Activated CD4-positive, alpha-beta T cell treated with anti-CD3 and anti-CD28 coated beads for 1 hour (primary cell): ENCODE measurements around the gene RHOH.
"Not testable (repeated sequence)": the region's sequence is repeated elsewhere in the genome, so short reads cannot be mapped to it uniquely, and the experiment has no call there.

ENCODE experiments used
- DNase-seq: peaks from one replicate; pipeline ENCODE4 v3.0.0-alpha.2; 2020

The RHOH gene

DNA sequence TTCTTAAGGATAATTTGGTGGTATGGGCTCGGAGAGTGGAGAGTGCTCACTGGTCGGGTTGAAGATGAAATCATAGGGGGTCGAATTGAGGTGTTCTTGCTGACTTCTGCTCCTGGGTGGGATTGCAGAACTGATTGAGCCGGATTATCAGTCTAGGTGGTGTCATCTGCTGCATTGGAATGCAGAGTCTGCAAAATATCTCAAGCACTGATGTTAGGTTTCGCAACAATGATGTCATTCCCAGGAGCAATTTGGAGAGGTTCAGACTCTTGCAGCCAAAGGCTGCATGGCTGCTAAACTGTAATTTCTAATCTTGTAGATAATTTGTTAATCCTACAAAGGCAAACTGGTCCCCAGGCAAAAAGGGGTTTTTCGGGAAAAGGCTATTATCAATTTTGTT lies 67.7 kb downstream of the RHOH start:
- DNase-seq, result no peak

DNA sequence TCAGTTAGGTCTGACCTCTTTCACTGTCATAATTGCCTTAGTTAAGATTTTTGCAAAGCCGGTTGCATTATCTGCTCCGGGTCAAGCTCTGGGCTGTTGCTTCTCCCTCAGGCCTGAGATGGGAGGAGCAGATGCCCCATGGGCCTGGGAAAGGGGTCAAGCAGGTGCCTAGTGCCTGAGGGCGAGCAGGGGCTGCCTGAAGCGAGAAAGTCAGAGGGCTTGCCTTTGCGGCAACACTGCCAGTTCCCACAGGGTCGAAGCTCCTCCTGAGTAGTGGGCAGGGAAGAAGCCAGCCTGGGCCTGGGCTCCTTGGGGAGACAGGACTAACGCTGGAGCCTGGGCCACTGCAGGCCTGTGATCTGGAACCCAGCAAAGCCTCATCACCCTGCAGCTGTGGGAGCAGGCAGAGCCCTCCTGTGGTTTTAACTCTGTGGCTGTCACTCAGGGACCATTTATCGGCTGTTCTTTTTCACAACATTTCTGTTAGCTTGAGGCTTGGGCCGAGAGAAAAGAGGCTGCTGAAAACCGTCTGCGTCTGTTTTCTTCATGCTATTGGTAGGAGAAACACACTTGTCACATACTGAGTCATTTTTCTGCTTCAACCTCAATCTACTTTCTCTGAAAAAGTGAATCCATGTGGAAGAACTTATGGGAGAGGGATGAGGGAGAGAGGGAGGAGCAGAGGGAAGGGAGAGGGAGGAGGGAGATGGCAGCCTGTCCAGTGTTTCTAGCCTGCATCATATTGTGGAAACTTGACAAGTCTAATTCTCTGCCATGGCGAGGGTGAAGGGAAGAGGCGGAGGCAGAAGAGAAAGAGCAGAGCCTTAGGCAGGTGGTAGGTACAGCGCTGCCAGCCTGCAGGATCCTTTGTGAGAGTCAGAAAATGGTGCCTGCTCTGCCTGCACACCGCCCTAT lies 68.4 kb downstream of the RHOH start:
- DNase-seq, result no peak

GRCh38 chr4:40265910-40266274 lies 69.1 kb downstream of the RHOH start:
- DNase-seq, result no peak

DNA sequence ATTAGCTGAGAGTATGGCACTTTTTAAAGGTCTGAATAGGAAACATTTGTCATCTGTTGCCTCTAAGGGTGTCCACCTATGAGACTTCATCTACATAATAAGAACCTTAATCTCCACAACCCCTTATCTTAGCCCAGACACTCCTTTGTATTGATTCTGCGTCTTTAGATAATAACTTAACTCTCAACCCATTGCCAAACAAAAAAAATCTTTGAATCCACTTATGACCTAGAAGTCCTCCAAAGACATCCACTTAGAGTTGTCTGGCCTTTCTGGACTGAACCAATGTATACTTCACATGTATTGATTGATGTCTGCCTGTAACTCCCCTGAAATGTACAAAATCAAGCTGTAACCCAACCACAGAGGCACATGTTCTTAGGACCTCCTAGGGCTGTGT lies 72.3 kb downstream of the RHOH start:
- DNase-seq, result no peak

DNA sequence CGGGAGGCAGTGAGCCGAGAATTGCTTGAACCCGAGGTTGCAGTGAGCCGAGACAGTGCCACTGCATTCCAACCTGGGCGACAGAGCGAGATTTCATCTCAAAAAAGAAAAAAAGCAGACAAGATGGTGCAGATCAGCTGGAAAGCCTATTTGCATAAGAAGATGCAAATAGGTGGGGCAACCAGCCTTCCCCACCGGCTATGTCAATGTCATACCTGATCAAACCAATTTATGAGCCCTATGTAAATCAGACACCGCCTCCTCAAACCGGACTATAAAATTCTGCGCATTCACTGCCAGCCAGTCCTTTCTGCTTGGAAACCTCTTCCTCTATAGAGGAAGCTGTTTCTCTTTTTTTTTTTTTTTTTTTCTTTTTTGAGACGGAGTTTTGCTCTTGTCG lies 73.8 kb downstream of the RHOH start:
- DNase-seq, result no peak

GRCh38 chr4:40275065-40275730 lies 78.4 kb downstream of the RHOH start:
- no peak for DNase-seq

- no peak for DNase-seq
Observed at GRCh38 chr4:40276546-40276945, 79.7 kb downstream of the RHOH start.

GRCh38 chr4:40280586-40280985 lies 83.8 kb downstream of the RHOH start:
- DNase-seq, result no peak

GRCh38 chr4:40281099-40281498 lies 84.3 kb downstream of the RHOH start:
- DNase-seq, result no peak

GRCh38 chr4:40281913-40282312 lies 85.1 kb downstream of the RHOH start:
- DNase-seq, result no peak

GRCh38 chr4:40282857-40283256 lies 86.0 kb downstream of the RHOH start:
- not testable (repeated sequence) for DNase-seq

DNA sequence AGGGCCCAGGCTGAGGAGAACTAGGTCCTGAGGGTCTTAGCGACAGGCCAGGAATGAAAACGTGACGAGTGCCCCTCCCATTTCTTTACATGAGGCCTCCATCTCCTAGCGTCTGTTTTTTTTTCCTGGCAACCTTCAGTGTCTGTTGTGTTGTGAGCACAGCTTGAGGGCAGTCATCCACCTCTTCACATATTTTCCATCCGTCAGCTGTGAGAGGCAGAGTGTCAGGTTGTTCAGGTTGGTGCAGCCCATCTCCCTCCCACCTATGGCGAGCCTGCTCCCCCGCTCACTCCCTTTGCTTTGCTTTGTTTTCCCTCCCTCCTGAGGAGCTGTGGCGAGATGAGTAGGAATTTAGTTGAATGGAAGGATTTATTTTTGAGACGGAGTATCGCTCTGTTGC lies 86.6 kb downstream of the RHOH start:
- DNase-seq, result peak; percentile 40

DNA sequence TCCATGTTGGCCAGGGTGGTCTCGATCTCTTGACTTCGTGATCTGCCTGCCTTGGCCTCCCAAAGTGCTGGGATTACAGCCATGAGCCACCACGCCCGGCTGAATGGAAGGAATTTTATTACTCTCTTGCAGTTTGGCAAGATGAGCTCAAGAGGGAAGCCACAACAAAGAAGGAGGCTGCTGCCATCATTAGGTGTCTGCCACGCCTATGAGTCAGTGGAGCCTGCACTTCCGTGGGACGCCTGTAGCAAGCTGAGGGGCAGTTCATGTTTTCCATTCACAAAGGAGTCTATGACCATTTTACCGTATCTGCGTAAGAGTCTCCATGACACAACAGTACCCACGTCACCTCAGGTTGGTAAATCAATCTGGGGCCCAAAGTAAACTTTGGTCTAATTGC lies 87.1 kb downstream of the RHOH start:
- peak; percentile 82 for DNase-seq

- no peak for DNase-seq
Observed at GRCh38 chr4:40285692-40286091, 88.9 kb downstream of the RHOH start.

DNA sequence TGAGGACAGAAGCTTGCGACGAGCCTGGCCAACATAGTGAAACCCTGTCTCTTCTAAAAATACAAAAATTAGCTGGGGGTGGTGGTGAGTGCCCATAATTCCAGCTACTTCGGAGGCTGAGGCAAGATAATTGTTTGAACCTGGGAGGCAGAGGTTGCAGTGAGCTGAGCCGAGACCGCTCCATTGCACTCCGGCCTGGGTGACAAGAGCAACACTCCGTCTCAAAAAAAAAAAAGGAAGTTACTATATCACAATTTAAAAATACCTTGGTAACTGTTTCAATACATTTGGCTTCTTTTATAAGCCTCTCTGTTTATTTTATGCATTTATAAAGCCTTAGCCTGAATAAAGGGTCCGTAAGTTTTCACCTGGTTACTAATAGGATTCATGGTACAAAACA lies 91.7 kb downstream of the RHOH start:
- DNase-seq, result no peak

DNA sequence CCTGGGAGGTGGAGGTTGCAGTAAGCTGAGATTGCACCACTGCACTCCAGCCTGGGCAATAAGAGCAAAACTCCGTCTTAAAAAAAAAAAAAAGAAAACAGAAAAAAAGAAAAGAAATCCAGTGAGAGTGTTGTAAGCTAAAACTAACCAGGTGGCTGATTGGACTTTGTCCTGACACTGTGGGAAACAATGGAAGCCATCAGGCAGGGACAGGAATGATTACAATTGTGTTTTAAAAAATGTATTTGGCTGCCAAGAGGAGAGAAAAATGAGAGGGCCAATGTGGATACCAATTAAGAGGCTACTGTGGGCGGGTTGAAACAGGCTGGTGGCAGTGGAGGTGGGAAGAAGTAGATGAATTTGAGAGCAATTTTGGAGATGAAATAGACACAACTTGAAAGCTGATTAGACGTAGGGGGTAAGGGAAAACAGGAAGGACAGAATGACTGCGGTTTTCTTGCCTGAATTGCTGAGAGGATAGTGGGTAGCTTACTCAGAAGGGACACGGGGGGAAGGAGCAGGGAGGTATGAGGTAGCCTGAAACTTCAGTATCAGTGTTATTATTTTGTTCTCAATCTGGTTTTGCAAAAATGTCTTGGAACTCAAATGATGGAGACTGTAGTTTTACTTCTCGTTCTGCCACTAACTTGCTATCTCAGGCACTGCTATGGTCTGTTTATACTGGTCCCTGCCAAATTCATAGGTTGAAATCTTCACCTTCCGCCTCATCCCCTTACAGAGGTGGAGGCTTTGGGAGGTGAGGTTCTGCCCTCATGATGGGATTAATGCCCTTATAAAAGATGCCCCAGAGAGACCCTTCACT lies 92.7 kb downstream of the RHOH start:
- DNase-seq, result no peak

GRCh38 chr4:40290611-40291186 lies 93.9 kb downstream of the RHOH start:
- DNase-seq, result not testable (repeated sequence)

DNA sequence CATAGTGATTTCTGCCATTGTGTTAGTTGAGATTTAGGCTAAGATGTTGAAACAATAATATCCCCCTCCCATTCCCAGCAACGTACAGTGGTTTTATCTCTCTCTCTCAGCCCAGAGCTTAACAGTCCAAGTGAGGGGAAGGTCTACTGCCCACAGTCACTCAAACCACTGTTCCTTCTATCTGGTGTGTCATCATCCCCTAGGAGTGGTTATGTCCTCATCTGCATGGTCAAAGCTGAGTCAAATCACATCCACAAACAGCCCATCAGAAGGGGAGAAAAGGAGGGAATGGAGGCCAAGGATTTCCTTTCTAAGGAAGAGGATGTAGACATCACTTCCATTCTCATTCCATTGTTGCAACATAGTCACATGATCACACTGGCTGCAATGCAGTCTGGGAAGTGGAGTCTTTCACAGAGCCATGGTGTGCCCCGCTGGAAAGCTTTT lies 95.5 kb downstream of the RHOH start:
- DNase-seq, result no peak

DNA sequence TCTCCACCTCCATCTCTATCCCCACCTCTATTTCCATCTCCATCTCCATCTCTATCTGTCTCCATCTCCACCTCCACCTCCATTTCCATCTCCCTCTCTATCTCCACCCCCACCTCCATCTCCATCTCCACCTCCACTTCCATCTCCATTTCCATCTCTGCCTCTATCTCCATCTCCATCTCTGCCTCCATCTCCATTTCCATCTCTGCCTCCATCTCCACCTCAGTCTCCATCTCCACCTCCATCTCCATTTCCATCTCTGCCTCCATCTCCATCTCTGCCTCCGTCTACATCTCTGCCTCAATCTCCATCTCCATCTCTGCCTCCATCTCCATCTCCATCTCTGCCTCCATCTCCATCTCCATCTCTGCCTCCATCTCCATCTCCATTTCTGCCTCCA lies 97.5 kb downstream of the RHOH start:
- no peak for DNase-seq

DNA sequence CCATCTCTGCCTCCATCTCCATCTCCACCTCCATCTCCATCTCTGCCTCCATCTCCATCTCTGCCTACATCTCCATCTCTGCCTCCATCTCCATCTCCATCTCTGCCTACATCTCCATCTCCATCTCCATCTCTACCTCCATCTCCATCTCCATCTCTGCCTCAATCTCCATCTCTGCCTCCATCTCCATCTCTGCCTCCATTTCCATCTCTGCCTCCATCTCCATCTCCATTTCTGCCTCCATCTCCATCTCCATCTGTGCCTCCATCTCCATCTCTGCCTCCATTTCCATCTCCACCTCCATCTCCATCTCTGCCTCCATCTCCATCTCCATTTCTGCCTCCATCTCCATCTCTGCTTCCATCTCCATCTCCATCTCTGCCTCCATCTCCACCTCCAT lies 98.2 kb downstream of the RHOH start:
- DNase-seq, result not testable (repeated sequence)

DNA sequence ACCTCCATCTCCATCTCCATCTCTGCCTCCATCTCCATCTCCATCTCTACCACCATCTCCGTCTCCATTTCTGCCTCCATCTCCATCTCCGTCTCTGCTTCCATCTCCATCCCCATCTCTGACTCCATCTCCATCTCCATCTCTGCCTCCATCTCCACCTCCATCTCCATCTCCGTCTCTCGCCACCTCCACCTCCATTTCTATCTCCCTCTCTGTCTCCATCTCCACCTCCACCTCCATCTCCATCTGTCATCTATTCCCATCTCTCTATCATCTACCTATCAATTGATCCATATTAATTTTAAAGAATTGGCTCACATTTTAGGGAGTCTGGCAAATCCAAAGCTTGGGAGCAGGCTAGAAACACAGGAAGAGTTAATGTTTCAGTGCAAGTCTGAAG lies 98.7 kb downstream of the RHOH start:
- DNase-seq, result no peak
